GM12891 (cell line): ENCODE data around the gene FAM222A.

Experiments
- PAX5 ChIP-seq: IDR thresholded peaks from 2 replicates; pipeline ENCODE4 v1.6.1; 2011; ENCODE audit warnings: low read length, moderate library complexity, mild to moderate bottlenecking; ENCODE audit not compliant: insufficient read depth, severe bottlenecking
- POLR2A ChIP-seq: IDR thresholded peaks from 2 replicates; pipeline ENCODE4 v1.6.1; 2011; ENCODE audit warnings: low read depth, low read length, control low read depth
- POLR2AphosphoS5 ChIP-seq: IDR thresholded peaks from 2 replicates; pipeline ENCODE4 v1.6.1; 2011; ENCODE audit warnings: low read depth, low read length, control low read depth
- SPI1 ChIP-seq: IDR thresholded peaks from 2 replicates; pipeline ENCODE4 v1.6.1; 2011; ENCODE audit warnings: low read depth, low read length, control low read depth
- TAF1 ChIP-seq: IDR thresholded peaks from 2 replicates; pipeline ENCODE4 v1.6.1; 2011; ENCODE audit warnings: low read depth, low read length, control low read depth

GRCh38 chr12:109816870-109817269, 103.2 kb downstream of the FAM222A start:
- no peak for TF ChIP-seq POLR2AphosphoS5
- no peak for TF ChIP-seq SPI1
- no peak for TF ChIP-seq TAF1
- TF ChIP-seq POLR2A, result no peak
- TF ChIP-seq PAX5, result no peak
